Panc1 (cell line): ENCODE results near the gene TTC5. TPM values are rescaled to one million over a fixed set of nuclear protein-coding genes. Genes with fewer than 3 reads are reported as not detected.

Experiments used
- ATAC-seq: fragments of 200-7000 bp; cut with Tn5 transposase; 2 replicates; pipeline ENCODE4 v1.9.1; 2020; ENCODE audit warnings: mild to moderate bottlenecking, moderate library complexity
- BruUV-seq: library from RNA; stranded (reverse); fragments of 400-500 nt; replicated peaks from 2 replicates; lab custom pipeline; 2021; lab: Mats Ljungman, UMichigan
- CTCF ChIA-PET: fragments of 300-600 bp; sonication (Branson Sonifier 250); formaldehyde crosslinking; loops from one replicate; lab custom pipeline; 2022; ENCODE audit warnings: antibody characterized with exemption; lab: Charles Lee
- POLR2A ChIA-PET: fragments of 300-600 bp; sonication (Branson Sonifier 250); formaldehyde crosslinking; loops from one replicate; lab custom pipeline; 2022; ENCODE audit warnings: antibody characterized with exemption; lab: Charles Lee
- DNase-seq: peaks from one replicate; pipeline ENCODE4 v3.0.0-alpha.2; 2010; ENCODE audit warnings: low read depth, low spot score
- H3K27ac ChIP-seq: 2 replicates; pipeline ENCODE4 v1.5.1; 2011; ENCODE audit warnings: mild to moderate bottlenecking, low read length, inconsistent platforms
- H3K27me3 ChIP-seq: fragments of 200-500 bp; sonication (Bioruptor generic); 2 replicates; pipeline ENCODE4 v1.6.0; 2014; ENCODE audit warnings: low read length, inconsistent platforms; ENCODE audit not compliant: control insufficient read depth, insufficient read depth
- H3K36me3 ChIP-seq: fragments of 200-500 bp; sonication (Bioruptor generic); 2 replicates; pipeline ENCODE4 v1.5.1; 2014; ENCODE audit warnings: inconsistent platforms, mild to moderate bottlenecking, low read length, moderate library complexity; ENCODE audit not compliant: control insufficient read depth, insufficient read depth
- H3K4me1 ChIP-seq: 2 replicates; pipeline ENCODE4 v1.5.1; 2011; ENCODE audit warnings: inconsistent platforms, mild to moderate bottlenecking, low read length, moderate library complexity; ENCODE audit not compliant: control insufficient read depth, insufficient read depth
- H3K4me3 ChIP-seq, 2 experiments: 2 replicates each; pipeline ENCODE4 v1.5.1; 2011 to 2012; ENCODE audit warnings: low read depth in 2 of 2, low read length in 2 of 2, mild to moderate bottlenecking in 2 of 2, inconsistent platforms in 1 of 2, moderate library complexity in 1 of 2
- H3K9me3 ChIP-seq: fragments of 200-500 bp; sonication (Bioruptor generic); 2 replicates; pipeline ENCODE4 v1.5.1; 2014; ENCODE audit warnings: low read depth, mild to moderate bottlenecking, inconsistent platforms, low read length, moderate library complexity; ENCODE audit not compliant: control insufficient read depth, insufficient read depth
- POLR2AphosphoS5 ChIP-seq: IDR thresholded peaks from 2 replicates; pipeline ENCODE4 v1.6.1; 2012; ENCODE audit warnings: mild to moderate bottlenecking, low read depth, low read length, moderate library complexity
- SIN3A ChIP-seq: IDR thresholded peaks from 2 replicates; pipeline ENCODE4 v1.6.1; 2012; ENCODE audit warnings: low read depth, mild to moderate bottlenecking, low read length, moderate library complexity, borderline replicate concordance; ENCODE audit not compliant: insufficient read depth
- TCF7L2 ChIP-seq: IDR thresholded peaks from 2 replicates; pipeline ENCODE4 v1.6.1; 2011; ENCODE audit warnings: mild to moderate bottlenecking, low read depth, low read length, inconsistent platforms
- in situ Hi-C: cut with HindIII; loops from 2 replicates; pipeline ENCODE4 v1.10.0; 2016; ENCODE audit warnings: low sequenced_read_pairs, low pct_unique_long_range_greater_than_20kb
- intact Hi-C: fragments of 100-400 bp; cut with micrococcal nuclease; formaldehyde crosslinking; loops from one replicate; pipeline ENCODE4 v1.10.0; 2022; ENCODE audit not compliant: unreplicated experiment
- total RNA-seq: library from RNA; stranded (reverse); gene quantifications from one replicate; pipeline ENCODE4 v1.2.1, GENCODE V29; 2021; ENCODE audit not compliant: unreplicated experiment
- TF ChIP-seq, protein P1 (sequence below): fragments of 450-650 bp; IDR thresholded peaks from 2 replicates; pipeline ENCODE4 v1.5.1; 2017; ENCODE audit warnings: mild to moderate bottlenecking
- TF ChIP-seq, protein P2 (sequence below), 2 experiments: IDR thresholded peaks; 2 replicates each; pipeline ENCODE4 v1.6.1; 2011 to 2012; ENCODE audit warnings: low read depth in 2 of 2, control low read depth in 1 of 2, low read length in 1 of 2, mild to moderate bottlenecking in 1 of 2, moderate library complexity in 1 of 2; ENCODE audit not compliant: insufficient read depth in 1 of 2

Gene TTC5
- total RNA-seq, 1 experiment from 2014 or later, result 10.0 TPM

DNA sequence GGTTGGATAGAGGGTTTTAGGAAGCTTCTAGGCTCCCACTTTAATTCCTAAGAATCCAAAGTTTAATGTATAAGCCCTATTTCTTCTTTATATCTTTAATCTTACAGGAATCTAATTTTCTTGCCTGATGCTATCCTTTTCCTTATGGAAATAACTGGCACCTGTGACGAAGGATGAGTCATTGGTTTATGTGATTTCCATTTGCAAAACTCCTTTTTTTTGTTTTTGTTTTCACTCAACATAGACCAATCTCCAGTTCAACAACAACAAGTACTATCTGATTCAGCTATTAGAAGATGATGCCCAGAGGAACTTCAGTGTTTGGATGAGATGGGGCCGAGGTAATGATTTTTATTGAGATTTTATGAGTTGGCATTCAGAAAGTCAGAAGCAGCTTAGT is 44.5 kb upstream of the TTC5 start:
- TF ChIP-seq SIN3A (no peak), POLR2AphosphoS5 (no peak), TCF7L2 (no peak)
- TF ChIP-seq, protein P1, sequence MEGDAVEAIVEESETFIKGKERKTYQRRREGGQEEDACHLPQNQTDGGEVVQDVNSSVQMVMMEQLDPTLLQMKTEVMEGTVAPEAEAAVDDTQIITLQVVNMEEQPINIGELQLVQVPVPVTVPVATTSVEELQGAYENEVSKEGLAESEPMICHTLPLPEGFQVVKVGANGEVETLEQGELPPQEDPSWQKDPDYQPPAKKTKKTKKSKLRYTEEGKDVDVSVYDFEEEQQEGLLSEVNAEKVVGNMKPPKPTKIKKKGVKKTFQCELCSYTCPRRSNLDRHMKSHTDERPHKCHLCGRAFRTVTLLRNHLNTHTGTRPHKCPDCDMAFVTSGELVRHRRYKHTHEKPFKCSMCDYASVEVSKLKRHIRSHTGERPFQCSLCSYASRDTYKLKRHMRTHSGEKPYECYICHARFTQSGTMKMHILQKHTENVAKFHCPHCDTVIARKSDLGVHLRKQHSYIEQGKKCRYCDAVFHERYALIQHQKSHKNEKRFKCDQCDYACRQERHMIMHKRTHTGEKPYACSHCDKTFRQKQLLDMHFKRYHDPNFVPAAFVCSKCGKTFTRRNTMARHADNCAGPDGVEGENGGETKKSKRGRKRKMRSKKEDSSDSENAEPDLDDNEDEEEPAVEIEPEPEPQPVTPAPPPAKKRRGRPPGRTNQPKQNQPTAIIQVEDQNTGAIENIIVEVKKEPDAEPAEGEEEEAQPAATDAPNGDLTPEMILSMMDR, result no peak
- TF ChIP-seq, protein P2, sequence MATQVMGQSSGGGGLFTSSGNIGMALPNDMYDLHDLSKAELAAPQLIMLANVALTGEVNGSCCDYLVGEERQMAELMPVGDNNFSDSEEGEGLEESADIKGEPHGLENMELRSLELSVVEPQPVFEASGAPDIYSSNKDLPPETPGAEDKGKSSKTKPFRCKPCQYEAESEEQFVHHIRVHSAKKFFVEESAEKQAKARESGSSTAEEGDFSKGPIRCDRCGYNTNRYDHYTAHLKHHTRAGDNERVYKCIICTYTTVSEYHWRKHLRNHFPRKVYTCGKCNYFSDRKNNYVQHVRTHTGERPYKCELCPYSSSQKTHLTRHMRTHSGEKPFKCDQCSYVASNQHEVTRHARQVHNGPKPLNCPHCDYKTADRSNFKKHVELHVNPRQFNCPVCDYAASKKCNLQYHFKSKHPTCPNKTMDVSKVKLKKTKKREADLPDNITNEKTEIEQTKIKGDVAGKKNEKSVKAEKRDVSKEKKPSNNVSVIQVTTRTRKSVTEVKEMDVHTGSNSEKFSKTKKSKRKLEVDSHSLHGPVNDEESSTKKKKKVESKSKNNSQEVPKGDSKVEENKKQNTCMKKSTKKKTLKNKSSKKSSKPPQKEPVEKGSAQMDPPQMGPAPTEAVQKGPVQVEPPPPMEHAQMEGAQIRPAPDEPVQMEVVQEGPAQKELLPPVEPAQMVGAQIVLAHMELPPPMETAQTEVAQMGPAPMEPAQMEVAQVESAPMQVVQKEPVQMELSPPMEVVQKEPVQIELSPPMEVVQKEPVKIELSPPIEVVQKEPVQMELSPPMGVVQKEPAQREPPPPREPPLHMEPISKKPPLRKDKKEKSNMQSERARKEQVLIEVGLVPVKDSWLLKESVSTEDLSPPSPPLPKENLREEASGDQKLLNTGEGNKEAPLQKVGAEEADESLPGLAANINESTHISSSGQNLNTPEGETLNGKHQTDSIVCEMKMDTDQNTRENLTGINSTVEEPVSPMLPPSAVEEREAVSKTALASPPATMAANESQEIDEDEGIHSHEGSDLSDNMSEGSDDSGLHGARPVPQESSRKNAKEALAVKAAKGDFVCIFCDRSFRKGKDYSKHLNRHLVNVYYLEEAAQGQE (IDR thresholded peaks at IDR 0.05; ENCODE audit: insufficient read depth in 1 of 2, low read depth in 2 of 2, low read length in 1 of 2), result no peak
- Histone ChIP-seq H3K4me1 (no peaks in the 10 kb centered on the region), H3K27ac (no peak overlapping the region), H3K36me3 (no peaks in the 10 kb centered on the region; the same call in 1 of the 2 replicates), H3K9me3 (no peaks in the 10 kb centered on the region), H3K4me3 (no peak overlapping the region), H3K27me3 (no peaks in the 10 kb centered on the region)
- POLR2A ChIA-PET, result no interaction called here
- in situ Hi-C loops (no loop called here), intact Hi-C loops (no loop called here)
- CTCF ChIA-PET, result no interaction called here
- BruUV-seq, result no TSS peak
- ATAC-seq, result no peak
- DNase-seq, result no peak

DNA sequence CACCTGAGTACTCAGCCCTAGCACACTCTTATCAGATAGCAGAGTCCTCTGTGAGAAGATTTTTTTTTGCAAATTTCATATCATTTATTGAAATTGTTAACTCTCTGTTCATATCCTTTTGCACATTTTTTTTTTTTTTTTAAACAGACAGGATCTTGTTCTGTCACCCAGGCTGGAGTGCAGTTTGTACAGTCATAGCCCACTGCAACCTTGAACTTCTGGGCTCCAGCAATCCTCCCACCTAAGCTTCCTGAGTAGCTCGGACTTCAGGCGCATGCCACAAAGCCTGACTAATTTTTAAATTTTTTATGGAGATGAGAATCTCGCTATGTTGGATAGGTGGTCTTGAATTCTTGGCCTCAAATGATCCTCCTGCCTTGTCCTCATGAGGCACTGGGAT is 42.0 kb upstream of the TTC5 start:
- ATAC-seq (no peak), DNase-seq (no peak)
- Histone ChIP-seq H3K27ac (no peak overlapping the region), H3K27me3 (no peaks in the 10 kb centered on the region), H3K9me3 (no peaks in the 10 kb centered on the region), H3K4me1 (peaks cover 3% of the 10 kb centered on the region; the same call in 1 of the 2 replicates), H3K4me3 (no peak overlapping the region), H3K36me3 (peaks cover 4% of the 10 kb centered on the region; the same call in 1 of the 2 replicates)
- CTCF ChIA-PET, result no interaction called here
- TF ChIP-seq, protein P2 (IDR thresholded peaks at IDR 0.05; ENCODE audit: insufficient read depth in 1 of 2, low read depth in 2 of 2, low read length in 1 of 2), result no peak
- TF ChIP-seq SIN3A, result no peak
- TF ChIP-seq TCF7L2, result no peak
- TF ChIP-seq POLR2AphosphoS5, result no peak
- POLR2A ChIA-PET, result no interaction called here
- no TSS peak for BruUV-seq
- in situ Hi-C loops, result no loop called here
- intact Hi-C loops, result no loop called here
